PFSK-1 (cell line): Measurements from ENCODE around the gene RAB27B.

Experiments
- FOXP2 ChIP-seq: optimal IDR thresholded peaks from 2 replicates; pipeline ENCODE3; 2011; ENCODE audit warnings: borderline replicate concordance, control low read depth, inconsistent platforms; ENCODE audit not compliant: insufficient read depth; ENCODE audit errors: extremely low read length, extremely low read depth
- POLR2AphosphoS5 ChIP-seq: IDR thresholded peaks from 2 replicates; pipeline ENCODE4 v1.6.1; 2012; ENCODE audit warnings: low read depth, mild to moderate bottlenecking, control low read depth, low read length, moderate library complexity
- SIN3A ChIP-seq: IDR thresholded peaks from 2 replicates; pipeline ENCODE4 v1.6.1; 2012; ENCODE audit warnings: mild to moderate bottlenecking, low read length, moderate library complexity, borderline replicate concordance; ENCODE audit not compliant: insufficient read depth
- TAF1 ChIP-seq: IDR thresholded peaks from 2 replicates; pipeline ENCODE4 v1.6.1; 2012; ENCODE audit warnings: low read length, control low read depth, borderline replicate concordance; ENCODE audit not compliant: insufficient read depth
- TF ChIP-seq, protein P1 (sequence below), 2 experiments: IDR thresholded peaks; 2 replicates each; pipeline versions ENCODE4 v1.6.1 to v1.8.0; 2011 to 2012; ENCODE audit warnings: low read depth in 2 of 2, low read length in 2 of 2, control low read depth in 1 of 2, inconsistent platforms in 1 of 2, mild to moderate bottlenecking in 1 of 2, moderate library complexity in 1 of 2; ENCODE audit not compliant: insufficient read depth in 1 of 2

RAB27B gene

DNA sequence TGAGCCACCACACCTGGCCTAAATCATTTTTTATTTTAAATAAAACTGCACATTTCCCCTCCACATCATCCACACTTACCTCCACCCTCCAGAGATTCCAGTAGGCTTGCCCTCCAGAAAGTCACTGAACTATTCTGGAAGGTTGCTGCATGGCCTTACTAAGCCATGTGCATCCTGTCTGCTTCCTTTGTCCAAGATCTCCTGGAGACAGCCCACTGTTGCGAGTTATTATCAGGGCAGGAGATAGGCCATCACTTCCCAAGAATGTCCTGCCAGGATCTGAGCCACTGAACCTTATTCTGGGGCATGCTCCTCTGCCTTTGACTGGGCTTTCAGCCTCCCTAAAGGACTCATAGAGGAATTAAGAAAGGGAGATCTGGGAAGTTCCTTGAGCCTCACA, 104.2 kb downstream of the RAB27B start:
- TF ChIP-seq, protein P1, sequence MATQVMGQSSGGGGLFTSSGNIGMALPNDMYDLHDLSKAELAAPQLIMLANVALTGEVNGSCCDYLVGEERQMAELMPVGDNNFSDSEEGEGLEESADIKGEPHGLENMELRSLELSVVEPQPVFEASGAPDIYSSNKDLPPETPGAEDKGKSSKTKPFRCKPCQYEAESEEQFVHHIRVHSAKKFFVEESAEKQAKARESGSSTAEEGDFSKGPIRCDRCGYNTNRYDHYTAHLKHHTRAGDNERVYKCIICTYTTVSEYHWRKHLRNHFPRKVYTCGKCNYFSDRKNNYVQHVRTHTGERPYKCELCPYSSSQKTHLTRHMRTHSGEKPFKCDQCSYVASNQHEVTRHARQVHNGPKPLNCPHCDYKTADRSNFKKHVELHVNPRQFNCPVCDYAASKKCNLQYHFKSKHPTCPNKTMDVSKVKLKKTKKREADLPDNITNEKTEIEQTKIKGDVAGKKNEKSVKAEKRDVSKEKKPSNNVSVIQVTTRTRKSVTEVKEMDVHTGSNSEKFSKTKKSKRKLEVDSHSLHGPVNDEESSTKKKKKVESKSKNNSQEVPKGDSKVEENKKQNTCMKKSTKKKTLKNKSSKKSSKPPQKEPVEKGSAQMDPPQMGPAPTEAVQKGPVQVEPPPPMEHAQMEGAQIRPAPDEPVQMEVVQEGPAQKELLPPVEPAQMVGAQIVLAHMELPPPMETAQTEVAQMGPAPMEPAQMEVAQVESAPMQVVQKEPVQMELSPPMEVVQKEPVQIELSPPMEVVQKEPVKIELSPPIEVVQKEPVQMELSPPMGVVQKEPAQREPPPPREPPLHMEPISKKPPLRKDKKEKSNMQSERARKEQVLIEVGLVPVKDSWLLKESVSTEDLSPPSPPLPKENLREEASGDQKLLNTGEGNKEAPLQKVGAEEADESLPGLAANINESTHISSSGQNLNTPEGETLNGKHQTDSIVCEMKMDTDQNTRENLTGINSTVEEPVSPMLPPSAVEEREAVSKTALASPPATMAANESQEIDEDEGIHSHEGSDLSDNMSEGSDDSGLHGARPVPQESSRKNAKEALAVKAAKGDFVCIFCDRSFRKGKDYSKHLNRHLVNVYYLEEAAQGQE (IDR thresholded peaks at IDR 0.05; ENCODE audit: insufficient read depth in 1 of 2, low read depth in 2 of 2, low read length in 2 of 2): no peak
- TF ChIP-seq FOXP2 (no peak), SIN3A (no peak), POLR2AphosphoS5 (no peak), TAF1 (no peak)

DNA sequence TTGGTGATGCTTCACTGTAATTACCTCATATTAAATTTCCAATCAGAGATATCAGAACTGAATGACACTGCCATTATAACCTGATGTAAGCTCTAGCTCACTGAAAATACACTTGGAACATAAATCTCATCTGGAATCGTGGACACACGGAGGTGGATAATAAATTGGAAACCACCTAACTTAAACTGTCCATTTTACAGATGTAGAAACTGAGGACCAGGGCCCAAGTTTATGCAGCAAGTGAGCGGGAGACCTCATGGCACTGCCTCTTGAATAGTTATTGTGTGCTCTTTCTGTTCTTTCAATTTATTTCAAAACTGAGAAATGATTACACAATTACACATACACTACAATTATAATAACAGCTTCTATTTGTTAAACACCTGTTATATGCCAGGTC, 110.2 kb downstream of the RAB27B start:
- TF ChIP-seq, protein P1 (IDR thresholded peaks at IDR 0.05; ENCODE audit: insufficient read depth in 1 of 2, low read depth in 2 of 2, low read length in 2 of 2): no peak
- TF ChIP-seq SIN3A (no peak), POLR2AphosphoS5 (no peak), FOXP2 (no peak), TAF1 (no peak)

DNA sequence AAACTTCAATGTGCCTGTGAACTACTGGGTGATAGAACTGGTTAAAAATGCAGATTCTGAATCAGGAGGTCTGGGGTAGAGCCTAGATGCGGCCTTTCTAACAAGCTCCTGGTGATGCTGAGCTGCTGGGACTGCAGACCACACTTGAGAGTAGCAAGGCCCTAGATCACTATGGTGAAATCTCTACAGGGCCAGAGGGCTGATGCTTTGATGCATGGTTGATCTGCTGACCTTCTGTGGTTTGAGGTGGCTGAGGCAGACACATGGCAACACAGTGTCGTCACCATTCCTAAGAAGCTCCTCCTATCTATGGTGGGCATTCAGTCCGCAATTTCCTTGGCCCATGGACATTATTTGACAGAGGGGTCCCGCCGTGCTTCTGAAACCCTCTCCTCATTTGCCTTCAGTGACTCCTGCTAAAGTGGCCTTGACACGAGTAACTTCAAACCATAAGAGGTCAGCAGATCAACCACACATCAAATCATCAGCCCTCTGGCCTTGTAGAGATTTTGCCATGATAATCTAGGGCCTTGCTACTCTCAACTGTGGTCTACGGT, 111.2 kb downstream of the RAB27B start:
- TF ChIP-seq TAF1: no peak
- no peak for TF ChIP-seq POLR2AphosphoS5
- no peak for TF ChIP-seq FOXP2
- no peak for TF ChIP-seq SIN3A
- TF ChIP-seq, protein P1 (IDR thresholded peaks at IDR 0.05; ENCODE audit: insufficient read depth in 1 of 2, low read depth in 2 of 2, low read length in 2 of 2): no peak

DNA sequence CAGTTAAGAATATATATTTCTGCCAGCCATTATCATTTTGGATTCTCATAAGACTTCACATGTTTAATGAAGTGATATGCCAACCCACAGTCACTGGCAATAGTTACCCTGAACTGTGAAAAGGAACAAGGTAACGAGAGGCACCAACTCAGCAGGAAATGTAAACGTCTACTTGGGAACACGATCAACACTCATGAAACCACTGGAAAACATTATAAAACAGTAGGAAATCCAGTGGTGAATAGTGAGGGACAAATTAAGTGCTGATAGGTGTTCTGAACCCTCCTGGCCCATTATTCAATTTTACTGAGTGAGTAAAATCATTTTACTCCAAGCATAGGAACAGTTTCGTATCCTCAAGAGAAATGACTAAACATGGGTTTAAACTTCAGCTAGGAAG, 113.9 kb downstream of the RAB27B start:
- TF ChIP-seq POLR2AphosphoS5: no peak
- no peak for TF ChIP-seq TAF1
- TF ChIP-seq FOXP2: no peak
- TF ChIP-seq, protein P1 (IDR thresholded peaks at IDR 0.05; ENCODE audit: insufficient read depth in 1 of 2, low read depth in 2 of 2, low read length in 2 of 2): no peak
- TF ChIP-seq SIN3A: no peak
